ENCODE measurements around the gene SLC1A1.
"Not testable (repeated sequence)": the region's sequence is repeated elsewhere in the genome, so short reads cannot be mapped to it uniquely, and the experiment has no call there.

Gene SLC1A1

DNA sequence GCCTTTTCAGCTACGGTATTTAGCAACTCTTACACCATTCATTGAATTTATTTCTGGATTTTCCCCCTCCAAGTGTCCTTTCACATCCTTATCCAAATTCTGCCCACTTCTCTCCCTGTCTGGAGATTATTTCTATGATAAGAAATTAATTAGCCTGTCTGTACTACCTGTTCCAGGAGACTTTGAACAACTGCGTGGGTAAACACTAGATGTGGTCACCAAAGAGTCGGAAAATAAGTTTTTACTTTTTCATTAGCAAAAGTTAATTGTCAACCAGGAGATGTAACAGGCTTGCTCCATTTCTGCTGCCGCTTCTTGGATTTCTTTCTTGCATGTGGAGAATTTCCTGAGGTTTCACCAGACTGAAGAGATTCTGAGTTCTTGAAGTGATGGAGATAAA, 14.0 kb downstream of the SLC1A1 start:
- DNase-seq (ENCODE audit: low read depth in 1 of 2, low spot score in 1 of 2) = no peak

DNA sequence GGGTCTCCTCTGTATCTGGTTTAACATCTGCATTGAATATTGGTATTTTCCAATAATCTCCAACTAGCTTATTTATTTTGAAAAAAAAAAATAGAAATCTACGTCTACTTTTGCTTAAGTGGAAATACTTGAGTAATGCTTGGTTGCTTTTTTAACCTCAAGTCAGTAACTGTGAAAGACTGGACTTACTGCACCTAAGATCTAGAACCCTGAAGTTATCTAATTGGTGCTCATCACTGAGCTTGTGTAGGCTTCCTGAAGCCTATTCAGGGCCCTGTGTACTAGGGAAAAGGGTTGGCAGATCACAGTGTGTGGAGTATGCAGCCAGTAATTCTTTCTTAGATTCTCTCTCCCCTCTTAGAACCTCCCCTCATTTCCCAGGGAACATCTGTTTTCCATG, 16.2 kb downstream of the SLC1A1 start:
- DNase-seq (ENCODE audit: low read depth in 1 of 2, low spot score in 1 of 2) = no peak

DNA sequence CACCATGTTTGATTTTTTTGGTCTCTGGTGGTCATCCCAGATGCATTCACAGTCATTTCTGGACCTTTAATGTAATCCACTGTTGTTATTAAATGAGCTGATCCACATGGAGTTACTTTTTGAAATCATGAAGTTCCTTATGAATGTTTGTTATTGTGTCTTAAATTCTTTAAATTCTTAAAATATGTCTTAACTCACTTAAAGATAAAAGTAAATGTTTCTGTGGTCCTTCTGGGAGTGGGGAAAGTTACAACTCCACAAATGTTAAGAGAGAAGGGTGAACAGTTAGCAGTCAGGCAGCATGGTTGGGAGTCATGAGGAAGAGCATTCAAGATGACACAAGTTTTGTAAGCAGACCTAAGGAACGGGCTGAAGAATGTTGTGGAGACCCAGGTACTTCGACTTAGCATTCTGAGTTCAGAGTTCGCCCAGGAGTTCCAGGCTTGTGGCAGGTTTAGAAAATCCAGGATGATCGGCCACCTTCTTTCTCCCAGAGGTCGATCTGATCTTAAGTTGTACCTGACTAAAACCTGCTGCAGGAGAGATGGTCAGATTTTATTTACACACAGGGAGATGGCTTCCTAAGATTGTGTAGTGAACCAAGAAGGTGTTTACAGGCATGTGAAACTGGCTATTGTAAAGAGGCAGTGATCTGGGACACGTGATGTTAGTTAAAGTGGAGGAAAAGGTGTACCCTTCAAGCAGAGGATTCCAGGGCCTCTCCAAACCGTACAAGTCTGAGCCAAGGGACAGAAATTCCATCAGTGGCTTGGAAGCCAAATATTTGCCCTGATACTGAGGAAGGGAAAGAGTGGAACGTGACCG, 17.2 kb downstream of the SLC1A1 start:
- DNase-seq (ENCODE audit: low read depth in 1 of 2, low spot score in 1 of 2) = no peak

DNA sequence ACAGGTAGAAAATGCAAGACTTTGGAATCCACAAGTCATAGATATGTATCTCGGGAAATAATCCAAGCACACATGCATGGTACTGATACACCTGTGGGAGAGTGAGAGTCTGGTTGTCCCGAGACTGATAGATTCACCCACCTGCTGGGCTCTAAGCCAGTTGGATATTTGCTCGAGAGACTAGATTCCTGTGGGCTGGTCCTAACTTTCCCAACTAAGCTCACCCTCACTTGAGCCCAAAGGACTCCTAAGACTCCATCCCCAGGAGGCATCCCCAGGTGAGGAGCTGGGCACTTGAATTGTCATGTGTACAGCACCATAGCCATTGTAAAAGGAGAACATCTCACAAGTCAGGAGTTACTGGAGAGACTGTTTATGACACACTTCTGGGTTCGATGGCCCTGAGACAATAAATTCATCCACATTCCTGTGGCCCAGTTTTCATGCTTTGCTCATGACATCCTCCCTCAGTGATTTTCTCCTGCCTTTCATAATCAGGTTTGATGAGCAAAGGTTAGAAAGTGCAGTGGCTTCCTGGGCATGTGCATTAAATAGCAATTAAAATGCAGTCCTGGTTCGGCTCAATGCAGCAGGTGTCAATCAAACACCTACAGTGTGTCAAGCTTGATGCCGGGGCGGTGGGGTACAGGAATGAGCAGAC, 18.1 kb downstream of the SLC1A1 start:
- no peak for DNase-seq (ENCODE audit: low read depth in 1 of 2, low spot score in 1 of 2)

DNA sequence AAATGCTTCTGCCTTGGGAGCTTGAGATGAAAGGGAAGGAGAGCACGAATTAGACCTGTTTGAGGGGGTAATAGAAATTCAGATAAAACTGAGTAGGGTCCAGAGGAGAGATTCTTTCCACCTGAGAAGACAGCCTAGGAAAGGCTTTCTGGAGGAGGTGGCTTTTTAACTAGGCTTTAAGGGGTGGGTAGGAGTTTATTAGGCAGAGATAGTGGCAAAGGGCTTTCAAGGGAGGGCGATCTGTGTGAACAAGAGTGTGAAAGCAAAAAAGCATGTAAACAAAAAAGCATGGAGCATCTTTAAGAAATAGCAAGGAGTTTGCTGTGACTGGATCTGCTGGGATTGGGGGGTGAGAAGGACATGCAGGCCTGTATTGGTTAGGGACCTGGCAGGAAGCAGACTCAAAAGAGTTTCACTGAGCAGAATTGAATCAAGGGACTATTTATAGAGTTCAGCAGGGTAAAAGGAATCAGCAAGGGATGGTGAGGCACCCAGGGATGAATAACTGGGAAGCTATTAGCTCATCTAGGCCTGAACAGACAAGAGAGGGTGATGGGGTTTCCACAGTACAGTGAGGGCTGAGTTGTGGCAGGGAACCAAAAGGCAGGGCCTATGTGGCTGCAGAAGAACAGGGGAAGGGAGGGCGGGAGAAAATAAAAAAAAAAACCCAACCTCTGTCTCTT, 18.8 kb downstream of the SLC1A1 start:
- DNase-seq (ENCODE audit: low read depth in 1 of 2, low spot score in 1 of 2) = no peak

DNA sequence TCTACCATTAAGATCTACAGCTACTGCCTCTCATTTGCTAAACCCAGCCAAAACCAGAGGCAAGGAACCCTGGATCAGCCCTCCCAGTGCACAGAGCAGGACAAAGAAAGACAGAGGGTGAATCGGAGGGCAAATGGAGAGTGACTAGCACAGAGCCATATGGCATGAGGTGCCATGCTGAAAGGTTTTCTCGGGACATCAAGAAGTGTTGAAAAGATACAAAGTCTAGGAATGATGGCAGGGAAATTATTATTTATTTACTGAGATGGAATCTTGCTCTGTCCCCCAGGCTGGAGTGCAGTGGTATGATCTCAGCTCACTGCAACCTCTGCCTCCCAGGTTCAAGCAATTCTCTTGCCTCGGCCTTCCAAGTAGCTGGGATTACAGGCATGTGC, 19.3 kb downstream of the SLC1A1 start:
- DNase-seq (ENCODE audit: low read depth in 1 of 2, low spot score in 1 of 2) = no peak

DNA sequence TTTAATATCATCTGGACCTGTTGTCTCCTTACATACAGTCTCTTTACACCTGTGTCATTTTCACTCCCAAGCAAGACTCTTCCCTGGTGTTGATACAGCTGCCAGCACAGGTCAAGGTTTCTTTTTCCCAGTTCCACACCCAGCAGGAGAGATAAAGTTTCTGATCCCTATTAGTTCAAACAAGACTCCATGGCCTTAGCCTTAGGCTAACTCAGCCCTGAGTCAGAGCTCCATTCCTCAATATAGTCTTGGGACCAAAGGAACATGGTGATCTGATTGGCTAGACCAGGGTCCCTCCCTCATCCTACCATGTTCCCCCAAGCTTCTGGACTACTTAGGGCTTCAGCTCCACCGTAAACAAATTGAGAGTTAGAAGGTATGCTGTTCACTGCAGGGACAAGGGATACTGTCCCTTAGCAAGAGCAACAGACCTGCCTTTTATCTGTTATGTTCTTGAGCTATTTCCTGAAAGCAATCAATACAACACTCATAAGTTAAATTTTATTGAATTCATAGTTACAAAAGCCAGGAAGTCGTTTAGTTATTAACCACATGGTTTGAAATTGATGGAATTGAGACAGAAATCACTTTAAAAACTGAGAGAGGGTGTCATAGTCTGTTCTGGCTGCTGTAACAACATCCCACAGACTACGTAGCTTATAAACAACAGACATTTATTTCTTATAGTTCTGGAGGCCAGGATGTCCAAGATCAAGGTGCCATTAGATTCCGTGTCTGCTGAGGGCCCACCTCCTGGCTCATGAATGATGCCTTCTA, 20.5 kb downstream of the SLC1A1 start:
- no peak for DNase-seq (ENCODE audit: low read depth in 1 of 2, low spot score in 1 of 2)

DNA sequence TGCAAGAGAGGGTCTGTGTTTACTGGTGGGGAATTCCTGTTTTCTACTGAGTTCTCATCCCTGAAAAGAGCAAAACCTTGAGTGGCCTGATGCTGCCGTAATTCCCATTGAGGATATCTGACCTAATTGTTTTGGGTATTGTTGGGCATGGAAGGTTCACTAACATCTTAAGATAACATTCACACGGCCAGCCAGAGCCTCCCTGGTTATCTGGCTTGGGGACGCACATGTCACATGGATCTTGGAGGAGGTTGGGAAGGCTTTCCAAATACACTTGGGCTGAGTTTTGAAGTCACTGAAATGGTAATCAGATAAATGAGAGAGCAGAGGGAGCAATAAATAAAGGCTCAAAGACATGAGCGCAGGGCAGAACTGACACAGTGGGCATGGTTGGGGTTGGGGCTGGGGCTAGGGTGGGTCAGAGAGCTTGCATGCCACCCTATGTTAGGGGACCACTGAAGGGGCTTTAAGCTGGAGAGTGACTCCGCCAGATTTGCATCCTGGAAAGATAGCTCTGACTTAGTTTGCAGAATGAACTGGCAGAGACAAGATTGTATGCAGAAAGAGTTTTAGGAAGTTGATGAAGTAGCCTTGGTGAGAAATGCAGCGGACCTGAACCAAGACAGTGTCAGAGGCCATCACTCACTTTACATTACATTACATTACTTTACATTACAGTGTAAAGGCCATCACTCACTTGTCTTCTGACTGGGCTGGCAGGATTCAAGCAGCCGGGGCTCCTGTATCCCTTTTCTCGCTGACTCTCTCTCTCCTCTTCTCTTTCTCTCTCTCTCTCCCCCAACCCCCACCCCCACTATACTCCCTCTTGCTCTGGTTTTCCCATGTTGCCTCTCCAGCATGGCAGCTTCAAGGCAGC, 24.2 kb downstream of the SLC1A1 start:
- DNase-seq (ENCODE audit: low read depth in 1 of 2, low spot score in 1 of 2) = no peak

DNA sequence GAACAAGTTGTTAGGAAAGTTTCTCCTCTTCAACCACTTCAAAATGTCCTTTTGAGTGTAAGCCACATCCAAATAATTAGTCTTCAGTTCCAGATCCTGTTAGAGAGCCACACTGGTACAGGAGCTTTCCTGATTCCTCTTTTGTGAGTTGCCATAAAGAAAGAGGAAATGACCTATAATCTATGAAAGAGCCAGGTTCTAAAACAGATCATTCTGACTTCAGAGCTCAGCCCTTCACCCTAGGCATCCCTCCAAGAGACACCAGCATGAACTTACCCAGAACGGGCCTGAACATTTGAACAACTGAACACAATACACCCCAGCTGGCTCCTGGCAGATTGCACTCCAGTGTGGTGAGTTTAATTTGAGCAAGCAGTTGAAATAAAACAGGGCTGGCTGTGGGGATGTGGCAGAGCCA, 25.7 kb downstream of the SLC1A1 start:
- DNase-seq (ENCODE audit: low read depth in 1 of 2, low spot score in 1 of 2) = no peak

DNA sequence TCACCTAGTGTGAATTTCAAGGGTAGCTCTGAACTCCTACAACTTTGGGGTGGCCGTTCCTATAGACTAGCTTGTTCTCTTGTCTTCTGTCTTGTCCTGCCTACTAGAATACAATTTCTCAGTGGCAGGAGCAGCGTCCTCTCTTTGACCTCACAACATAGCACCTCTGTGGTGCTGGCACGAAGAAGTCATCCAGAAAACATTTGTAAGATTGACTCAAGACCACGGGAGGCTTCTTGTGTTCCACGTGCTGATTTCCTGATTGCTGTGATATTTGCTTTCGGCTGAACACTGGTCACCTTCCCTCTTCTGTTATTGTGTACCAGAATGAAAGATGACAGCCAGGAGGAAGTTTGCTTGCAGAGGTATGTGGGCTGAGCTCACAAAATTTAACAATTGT, 27.0 kb downstream of the SLC1A1 start:
- no peak for DNase-seq (ENCODE audit: low read depth in 1 of 2, low spot score in 1 of 2)

DNA sequence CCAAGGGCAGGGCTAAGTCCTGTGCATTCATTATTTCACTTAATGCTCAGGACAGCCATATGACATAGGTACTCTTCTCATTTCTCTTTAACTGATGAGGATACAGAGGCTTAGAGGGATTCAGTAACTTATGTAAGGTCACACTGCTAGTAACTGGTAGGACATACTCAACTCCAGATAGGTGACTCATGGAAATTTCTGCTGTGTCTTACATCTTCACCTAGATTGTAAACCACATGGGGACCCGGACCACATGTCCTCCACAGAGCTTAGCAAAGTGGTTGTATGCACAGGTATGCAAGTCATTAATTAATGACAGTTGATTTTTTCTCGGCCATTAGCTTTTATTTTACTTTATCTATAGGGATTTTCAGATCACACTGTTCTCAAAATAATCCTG, 29.3 kb downstream of the SLC1A1 start:
- DNase-seq (ENCODE audit: low read depth in 1 of 2, low spot score in 1 of 2) = no peak

DNA sequence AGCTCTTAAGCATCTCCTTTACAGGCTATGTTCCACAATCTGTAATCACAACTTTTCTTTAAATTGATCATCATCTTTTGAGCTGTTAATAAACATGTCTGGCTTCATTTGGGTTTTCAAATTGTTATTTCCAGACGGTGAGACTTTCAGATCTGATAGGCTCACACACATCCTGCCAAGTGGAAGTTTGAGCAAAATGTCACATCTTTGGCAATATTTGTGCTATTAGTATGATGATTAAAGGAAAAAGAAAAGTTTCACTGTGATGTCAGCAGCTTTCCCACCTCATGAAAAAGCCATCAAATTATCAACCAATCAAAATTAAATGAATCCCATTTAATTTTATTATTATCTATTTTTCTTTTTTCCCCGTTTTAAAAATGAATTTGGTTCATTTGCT, 29.8 kb downstream of the SLC1A1 start:
- no peak for DNase-seq (ENCODE audit: low read depth in 1 of 2, low spot score in 1 of 2)

DNA sequence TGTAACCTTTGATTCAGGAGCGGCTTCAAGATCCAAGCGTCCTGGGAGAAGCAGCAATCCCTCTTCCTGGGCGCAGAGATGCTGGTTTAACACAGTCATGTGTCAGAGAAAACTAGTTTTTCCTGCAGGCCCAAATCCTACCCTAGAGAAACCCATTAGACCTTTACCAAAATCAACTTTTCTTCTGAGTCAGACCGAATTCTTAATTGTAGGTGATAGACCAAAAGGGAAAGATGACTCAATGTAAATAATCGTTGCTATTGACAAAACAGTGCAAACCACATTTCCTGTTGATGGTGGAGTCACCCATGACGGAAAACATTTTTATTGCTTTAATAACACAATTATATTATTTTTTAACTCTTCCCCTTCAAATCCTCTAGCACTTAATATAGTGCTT, 40.1 kb downstream of the SLC1A1 start:
- no peak for DNase-seq (ENCODE audit: low read depth in 1 of 2, low spot score in 1 of 2)

DNA sequence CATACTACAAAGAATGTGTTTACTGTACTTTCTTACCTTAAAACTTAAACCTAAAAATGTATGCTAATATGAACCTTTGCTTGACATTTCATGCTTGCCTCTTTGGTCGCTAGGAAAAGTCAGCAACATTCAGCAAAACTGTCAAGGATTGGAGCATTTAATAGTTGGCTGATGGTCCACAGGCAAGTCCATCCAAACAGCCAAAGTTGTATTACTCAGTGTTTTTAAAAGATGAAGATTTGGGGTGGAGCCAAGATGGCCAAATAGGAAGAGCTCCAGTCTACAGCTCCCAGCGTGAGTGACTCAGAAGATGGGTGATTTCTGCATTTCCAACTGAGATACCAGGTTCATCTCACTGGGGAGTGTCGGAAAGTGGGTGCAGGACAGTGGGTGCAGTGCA, 40.6 kb downstream of the SLC1A1 start:
- not testable (repeated sequence) for DNase-seq (ENCODE audit: low read depth in 1 of 2, low spot score in 1 of 2)

DNA sequence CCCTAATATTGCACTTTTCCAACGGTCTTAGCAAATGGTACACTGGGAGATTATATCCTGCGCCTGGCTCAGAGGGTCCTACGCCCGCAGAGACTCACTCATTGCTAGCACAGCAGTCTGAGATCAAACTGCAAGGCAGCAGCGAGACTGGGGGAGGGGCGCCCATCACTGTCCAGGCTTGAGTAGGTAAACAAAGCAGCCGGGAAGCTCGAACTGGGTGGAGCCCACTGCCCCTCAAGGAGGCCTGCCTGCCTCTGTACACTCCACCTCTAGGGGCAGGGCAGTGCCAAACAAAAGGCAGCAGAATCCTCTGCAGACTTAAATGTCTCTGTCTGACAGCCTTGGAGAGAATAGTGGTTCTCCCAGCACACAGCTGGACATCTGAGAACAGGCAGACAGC, 41.1 kb downstream of the SLC1A1 start:
- DNase-seq (ENCODE audit: low read depth in 1 of 2, low spot score in 1 of 2) = not testable (repeated sequence)

DNA sequence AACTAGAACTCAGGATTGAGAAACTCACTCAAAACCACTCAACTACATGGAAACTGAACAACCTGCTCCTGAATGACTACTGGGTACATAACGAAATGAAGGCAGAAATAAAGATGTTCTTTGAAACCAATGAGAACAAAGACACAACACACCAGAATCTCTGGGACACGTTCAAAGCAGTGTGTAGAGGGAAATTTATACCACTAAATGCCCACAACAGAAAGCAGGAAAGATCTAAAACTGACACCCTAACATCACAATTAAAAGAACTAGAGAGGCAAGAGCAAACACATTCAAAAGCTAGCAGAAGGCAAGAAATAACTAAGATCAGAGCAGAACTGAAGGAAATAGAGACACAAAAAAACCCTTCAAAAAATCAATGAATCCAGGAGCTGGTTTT, 43.6 kb downstream of the SLC1A1 start:
- DNase-seq (ENCODE audit: low read depth in 1 of 2, low spot score in 1 of 2) = not testable (repeated sequence)

DNA sequence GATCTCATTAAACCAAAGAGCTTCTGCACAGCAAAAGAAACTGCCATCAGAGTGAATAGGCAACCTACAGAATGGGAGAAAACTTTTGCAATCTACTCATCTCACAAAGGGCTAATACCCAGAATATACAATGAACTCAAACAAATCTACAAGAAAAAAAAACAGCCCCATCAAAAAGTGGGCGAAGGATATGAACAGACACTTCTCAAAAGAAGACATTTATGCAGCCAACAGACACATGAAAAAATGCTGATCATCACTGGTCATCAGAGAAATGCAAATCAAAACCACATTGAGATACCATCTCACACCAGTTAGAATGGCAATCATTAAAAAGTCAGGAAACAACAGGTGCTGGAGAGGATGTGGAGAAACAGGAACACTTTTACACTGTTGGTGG, 45.9 kb downstream of the SLC1A1 start:
- not testable (repeated sequence) for DNase-seq (ENCODE audit: low read depth in 1 of 2, low spot score in 1 of 2)

DNA sequence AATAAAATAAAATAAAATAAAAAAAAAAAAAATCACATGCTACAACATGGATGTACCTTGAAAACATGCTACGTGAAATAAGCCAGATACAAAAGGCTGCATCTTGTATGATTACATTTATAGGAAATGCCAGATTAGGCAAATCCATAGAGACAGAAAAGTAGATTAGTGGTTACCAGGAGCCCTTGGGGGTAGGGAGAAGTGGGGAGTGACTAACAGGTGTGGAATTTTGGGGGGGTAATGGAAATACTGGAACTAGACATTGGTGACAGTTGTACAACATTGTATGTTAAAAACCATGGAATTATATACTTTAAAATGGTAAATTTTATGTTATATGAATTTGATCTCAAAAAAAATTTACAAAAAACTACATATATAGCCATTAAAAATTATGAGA, 47.3 kb downstream of the SLC1A1 start:
- DNase-seq (ENCODE audit: low read depth in 1 of 2, low spot score in 1 of 2) = no peak

DNA sequence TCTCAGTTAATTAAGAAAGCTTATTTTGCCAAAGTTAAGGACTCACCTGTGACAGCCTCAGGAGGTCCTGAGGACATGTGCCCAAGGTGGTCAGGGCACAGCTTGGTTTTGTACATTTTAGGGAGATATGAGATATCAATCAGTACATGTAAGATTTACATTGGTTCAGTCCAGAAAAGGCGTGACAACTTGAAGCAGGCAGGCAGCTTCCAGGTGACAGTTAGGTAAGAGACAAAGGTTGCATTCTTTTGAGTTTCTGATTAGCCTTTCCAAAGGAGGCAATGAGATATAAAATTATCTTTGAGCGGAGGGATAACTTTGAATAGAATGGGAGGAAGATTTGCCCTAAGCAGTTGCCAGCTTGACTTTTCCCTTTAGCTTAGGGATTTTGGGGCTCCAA, 47.8 kb downstream of the SLC1A1 start:
- no peak for DNase-seq (ENCODE audit: low read depth in 1 of 2, low spot score in 1 of 2)

DNA sequence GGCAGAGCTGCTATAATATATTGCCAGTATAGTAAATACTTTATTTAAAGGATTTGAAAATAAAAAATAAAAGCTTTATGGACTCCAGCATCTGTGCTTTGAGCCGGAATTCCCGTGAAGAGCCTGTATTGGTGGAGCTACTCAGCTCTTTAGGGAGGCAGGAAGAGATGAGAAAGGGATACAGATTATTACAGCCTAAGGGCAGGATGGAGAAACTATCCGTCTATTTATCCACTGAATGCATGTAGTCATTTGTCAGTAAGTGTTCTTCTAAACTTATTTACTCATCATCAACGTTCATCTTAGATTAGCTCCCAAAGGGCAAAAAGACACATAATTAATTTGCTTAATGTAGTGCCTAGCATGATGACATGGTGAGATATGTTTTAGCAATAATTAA, 48.4 kb downstream of the SLC1A1 start:
- DNase-seq (ENCODE audit: low read depth in 1 of 2, low spot score in 1 of 2) = no peak

DNA sequence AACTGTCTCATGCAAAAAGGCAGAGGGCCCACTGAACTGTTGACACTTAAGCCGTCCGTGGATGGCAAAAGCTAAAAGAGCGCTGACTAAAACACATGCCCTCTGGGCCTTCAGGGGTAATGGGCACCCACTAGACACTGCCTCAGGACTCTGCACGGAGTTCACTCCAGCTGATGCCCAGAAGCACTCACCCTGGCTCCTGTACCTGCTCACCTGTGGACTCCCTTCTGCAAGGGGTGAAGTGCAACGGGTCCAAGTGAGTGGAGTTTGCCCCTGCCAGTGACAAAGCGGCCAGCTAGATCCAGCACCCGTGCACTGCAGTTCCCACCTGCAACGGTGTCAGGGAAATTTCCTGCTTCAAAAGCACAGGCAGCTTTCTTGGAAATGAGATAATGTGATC, 50.2 kb downstream of the SLC1A1 start:
- DNase-seq (ENCODE audit: low read depth in 1 of 2, low spot score in 1 of 2) = no peak

All from stimulated activated CD4-positive, alpha-beta T cell treated with anti-CD3 and anti-CD28 coated beads, Interleukin-15, amount 100 ng/mL, for 1 hour (primary cell).